ENCODE data around the gene ITGAL. TPM values are rescaled to one million over a fixed set of nuclear protein-coding genes. Genes with fewer than 3 reads are reported as not detected.

Gene ITGAL
- total and polyA plus RNA-seq, 4 donors: 4.3 to 11.8 (median 6.9) TPM

DNA sequence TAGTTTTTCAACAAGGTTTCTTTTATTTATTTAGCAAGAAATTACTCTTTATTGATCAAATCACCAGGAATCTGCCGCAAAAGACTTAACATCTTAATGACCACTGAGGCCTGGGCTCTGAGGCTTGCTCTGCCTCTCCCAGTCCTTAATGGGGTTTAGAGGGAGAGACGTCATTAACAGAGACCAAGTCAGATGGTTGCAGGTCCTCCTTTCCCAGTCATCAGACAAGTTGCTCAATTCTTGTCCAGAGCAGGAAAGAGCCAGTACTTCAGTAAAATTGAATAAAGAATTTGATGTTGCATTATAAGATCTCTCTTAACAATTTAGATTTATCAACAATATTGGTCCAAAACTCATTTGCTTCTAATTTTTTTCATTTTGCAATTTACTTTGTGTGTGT is 28.9 kb upstream of the ITGAL start:
- Histone ChIP-seq H3K9me3 (ENCODE audit: control insufficient read depth in 4 of 4, low read length in 3 of 4) (no peaks in the 10 kb centered on the region), H3K27ac (ENCODE audit: low read depth in 1 of 2, low read length in 2 of 2) (peak overlapping the region; percentile 2 to 99), H3K36me3 (ENCODE audit: control insufficient read depth in 4 of 4, insufficient read depth in 3 of 4, low read depth in 1 of 4, low read length in 3 of 4) (peaks cover 0 to 2% (median 0%) of the 10 kb centered on the region in 4 donors), H3K27me3 (ENCODE audit: control insufficient read depth in 4 of 4, insufficient read depth in 4 of 4, low read length in 3 of 4) (no peaks in the 10 kb centered on the region), H3K4me3 (ENCODE audit: low read depth in 1 of 3, low read length in 3 of 3) (peak overlapping the region; percentile 85 to 99 (median 86)), H3K4me1 (ENCODE audit: control insufficient read depth in 4 of 4, insufficient read depth in 4 of 4, low read length in 3 of 4) (peaks cover 4 to 30% (median 15%) of the 10 kb centered on the region in 4 donors), H3K9ac (ENCODE audit: low read depth in 1 of 2, low read length in 2 of 2) (peak overlapping the region; percentile 92 to 98)
- TF ChIP-seq, protein P1, sequence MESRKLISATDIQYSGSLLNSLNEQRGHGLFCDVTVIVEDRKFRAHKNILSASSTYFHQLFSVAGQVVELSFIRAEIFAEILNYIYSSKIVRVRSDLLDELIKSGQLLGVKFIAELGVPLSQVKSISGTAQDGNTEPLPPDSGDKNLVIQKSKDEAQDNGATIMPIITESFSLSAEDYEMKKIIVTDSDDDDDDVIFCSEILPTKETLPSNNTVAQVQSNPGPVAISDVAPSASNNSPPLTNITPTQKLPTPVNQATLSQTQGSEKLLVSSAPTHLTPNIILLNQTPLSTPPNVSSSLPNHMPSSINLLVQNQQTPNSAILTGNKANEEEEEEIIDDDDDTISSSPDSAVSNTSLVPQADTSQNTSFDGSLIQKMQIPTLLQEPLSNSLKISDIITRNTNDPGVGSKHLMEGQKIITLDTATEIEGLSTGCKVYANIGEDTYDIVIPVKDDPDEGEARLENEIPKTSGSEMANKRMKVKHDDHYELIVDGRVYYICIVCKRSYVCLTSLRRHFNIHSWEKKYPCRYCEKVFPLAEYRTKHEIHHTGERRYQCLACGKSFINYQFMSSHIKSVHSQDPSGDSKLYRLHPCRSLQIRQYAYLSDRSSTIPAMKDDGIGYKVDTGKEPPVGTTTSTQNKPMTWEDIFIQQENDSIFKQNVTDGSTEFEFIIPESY (IDR thresholded peaks at IDR 0.05): peak; percentile 10
- TF ChIP-seq YY1 (IDR thresholded peaks at IDR 0.05) (peak; percentile 24), EGR1 (IDR thresholded peaks at IDR 0.05; ENCODE audit: low read depth in 2 of 2) (no peak)
- DNase-seq (ENCODE audit: low spot score): no peak
- 33% methylated on average over 2 of the region's 2 CpGs for WGBS

DNA sequence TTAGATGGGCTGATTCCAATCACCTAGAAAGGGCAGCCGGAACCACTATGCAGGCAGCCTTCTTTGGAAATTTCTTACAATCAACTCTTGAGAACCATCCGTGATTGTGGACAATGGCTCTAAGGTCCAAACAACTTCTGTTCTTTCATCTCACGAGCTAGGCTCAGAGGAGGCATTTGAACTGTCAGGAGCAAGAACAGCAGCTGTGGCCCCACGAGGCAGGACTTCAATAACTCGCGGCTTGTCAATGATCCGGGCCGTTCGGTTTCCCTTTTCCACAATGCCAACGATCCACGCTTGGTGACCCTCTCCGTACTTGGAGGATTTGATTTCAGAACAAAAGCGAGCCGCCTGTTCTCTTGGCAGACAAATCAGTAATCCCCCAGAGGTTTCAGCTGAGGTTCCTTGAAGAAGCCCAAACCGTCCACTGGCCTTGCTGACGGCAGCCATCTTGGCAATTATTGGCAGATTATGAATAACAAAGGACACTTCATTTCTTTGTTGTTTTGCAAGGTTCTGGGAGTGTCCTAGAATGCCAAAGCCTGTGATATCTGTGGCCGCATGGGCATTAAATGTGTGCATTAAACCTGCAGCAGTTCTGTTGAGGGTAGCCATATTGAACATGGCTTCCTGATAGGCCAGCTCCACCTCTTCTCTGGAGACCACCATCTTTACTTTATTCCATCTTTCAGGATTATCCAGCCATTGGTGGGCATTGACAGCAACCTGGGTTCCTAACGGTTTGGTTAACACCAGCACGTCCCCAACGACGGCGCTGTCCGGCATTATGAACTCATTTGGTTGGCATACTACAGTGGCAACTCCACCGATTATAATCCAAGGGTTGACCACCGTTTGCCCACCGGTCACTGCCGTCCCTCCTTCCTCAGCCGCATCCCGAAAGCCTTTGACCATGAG is 28.1 kb upstream of the ITGAL start:
- Histone ChIP-seq H3K36me3 (ENCODE audit: control insufficient read depth in 4 of 4, insufficient read depth in 3 of 4, low read depth in 1 of 4, low read length in 3 of 4) (peaks cover 0 to 2% (median 0%) of the 10 kb centered on the region in 4 donors), H3K4me3 (ENCODE audit: low read depth in 1 of 3, low read length in 3 of 3) (peak overlapping the region; percentile 85 to 99 (median 86)), H3K9ac (ENCODE audit: low read depth in 1 of 2, low read length in 2 of 2) (peak overlapping the region; percentile 92 to 98), H3K27ac (ENCODE audit: low read depth in 1 of 2, low read length in 2 of 2) (peak overlapping the region; percentile 96 to 99), H3K4me1 (ENCODE audit: control insufficient read depth in 4 of 4, insufficient read depth in 4 of 4, low read length in 3 of 4) (peaks cover 4 to 30% (median 18%) of the 10 kb centered on the region in 4 donors), H3K9me3 (ENCODE audit: control insufficient read depth in 4 of 4, low read length in 3 of 4) (no peaks in the 10 kb centered on the region), H3K27me3 (ENCODE audit: control insufficient read depth in 4 of 4, insufficient read depth in 4 of 4, low read length in 3 of 4) (no peaks in the 10 kb centered on the region)
- whole genome bisulfite sequencing: 39% methylated on average over 29 of the region's 29 CpGs
- no peak for DNase-seq (ENCODE audit: low spot score)
- TF ChIP-seq YY1 (IDR thresholded peaks at IDR 0.05) (peak; percentile 97), RXRA (IDR thresholded peaks at IDR 0.05) (no peak), TAF1 (conservative IDR thresholded peaks at IDR 0.05) (no peak), FOXA2 (IDR thresholded peaks at IDR 0.05) (no peak)
- TF ChIP-seq, protein P1 (IDR thresholded peaks at IDR 0.05): no peak
- TF ChIP-seq, protein P2, sequence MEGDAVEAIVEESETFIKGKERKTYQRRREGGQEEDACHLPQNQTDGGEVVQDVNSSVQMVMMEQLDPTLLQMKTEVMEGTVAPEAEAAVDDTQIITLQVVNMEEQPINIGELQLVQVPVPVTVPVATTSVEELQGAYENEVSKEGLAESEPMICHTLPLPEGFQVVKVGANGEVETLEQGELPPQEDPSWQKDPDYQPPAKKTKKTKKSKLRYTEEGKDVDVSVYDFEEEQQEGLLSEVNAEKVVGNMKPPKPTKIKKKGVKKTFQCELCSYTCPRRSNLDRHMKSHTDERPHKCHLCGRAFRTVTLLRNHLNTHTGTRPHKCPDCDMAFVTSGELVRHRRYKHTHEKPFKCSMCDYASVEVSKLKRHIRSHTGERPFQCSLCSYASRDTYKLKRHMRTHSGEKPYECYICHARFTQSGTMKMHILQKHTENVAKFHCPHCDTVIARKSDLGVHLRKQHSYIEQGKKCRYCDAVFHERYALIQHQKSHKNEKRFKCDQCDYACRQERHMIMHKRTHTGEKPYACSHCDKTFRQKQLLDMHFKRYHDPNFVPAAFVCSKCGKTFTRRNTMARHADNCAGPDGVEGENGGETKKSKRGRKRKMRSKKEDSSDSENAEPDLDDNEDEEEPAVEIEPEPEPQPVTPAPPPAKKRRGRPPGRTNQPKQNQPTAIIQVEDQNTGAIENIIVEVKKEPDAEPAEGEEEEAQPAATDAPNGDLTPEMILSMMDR (IDR thresholded peaks at IDR 0.05; ENCODE audit: low read depth, low read length, missing input control): no peak

DNA sequence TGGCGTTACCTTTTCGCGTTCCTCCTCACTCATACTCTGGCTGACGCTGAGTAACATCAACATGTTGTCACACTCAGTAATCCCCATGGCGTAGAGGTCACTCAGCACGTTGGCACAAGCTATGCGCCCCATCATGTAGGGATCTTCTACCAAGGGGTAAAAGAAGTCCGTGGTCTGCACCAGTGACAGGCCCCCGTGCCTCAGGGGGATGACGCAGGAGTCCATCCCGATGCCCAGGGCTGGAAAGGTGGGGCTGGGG is 27.5 kb upstream of the ITGAL start:
- no peak for DNase-seq (ENCODE audit: low spot score)
- 12% methylated on average over 11 of the region's 11 CpGs for WGBS
- H3K9ac ChIP-seq (ENCODE audit: low read depth in 1 of 2, low read length in 2 of 2): peak overlapping the region; percentile 92 to 98
- TF ChIP-seq TAF1 (conservative IDR thresholded peaks at IDR 0.05) (no peak), HNF4A (conservative IDR thresholded peaks at IDR 0.05) (no peak), EGR1 (IDR thresholded peaks at IDR 0.05; ENCODE audit: low read depth in 2 of 2) (no peak), RAD21 (IDR thresholded peaks at IDR 0.05) (no peak), YY1 (IDR thresholded peaks at IDR 0.05) (no peak), JUND (IDR thresholded peaks at IDR 0.05) (no peak)
- TF ChIP-seq, protein P3, sequence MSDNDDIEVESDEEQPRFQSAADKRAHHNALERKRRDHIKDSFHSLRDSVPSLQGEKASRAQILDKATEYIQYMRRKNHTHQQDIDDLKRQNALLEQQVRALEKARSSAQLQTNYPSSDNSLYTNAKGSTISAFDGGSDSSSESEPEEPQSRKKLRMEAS (IDR thresholded peaks at IDR 0.05): no peak
- H3K9me3 ChIP-seq (ENCODE audit: control insufficient read depth in 4 of 4, low read length in 3 of 4): no peaks in the 10 kb centered on the region
- H3K4me1 ChIP-seq (ENCODE audit: control insufficient read depth in 4 of 4, insufficient read depth in 4 of 4, low read length in 3 of 4): peaks cover 4 to 30% (median 18%) of the 10 kb centered on the region in 4 donors
- H3K27me3 ChIP-seq (ENCODE audit: control insufficient read depth in 4 of 4, insufficient read depth in 4 of 4, low read length in 3 of 4): no peaks in the 10 kb centered on the region
- H3K4me3 ChIP-seq (ENCODE audit: low read depth in 1 of 3, low read length in 3 of 3): peak overlapping the region; percentile 85 to 99 (median 86)
- peaks cover 0 to 2% (median 0%) of the 10 kb centered on the region in 4 donors for H3K36me3 ChIP-seq (ENCODE audit: control insufficient read depth in 4 of 4, insufficient read depth in 3 of 4, low read depth in 1 of 4, low read length in 3 of 4)
- peak overlapping the region; percentile 96 to 99 for H3K27ac ChIP-seq (ENCODE audit: low read depth in 1 of 2, low read length in 2 of 2)
